Upper lobe of left lung (tissue), 6 donors: ENCODE results near the gene EEF1E1. TPM values are rescaled to one million over a fixed set of nuclear protein-coding genes. Genes with fewer than 3 reads are reported as not detected.

Source experiments
- ATAC-seq, 2 donors: fragments of 200-7000 bp; cut with Tn5 transposase; one replicate each; pipeline ENCODE4 v1.9.1; 2022; ENCODE audit warnings: mild to moderate bottlenecking in 2 of 2, moderate library complexity in 2 of 2; ENCODE audit not compliant: low FRiP score in 2 of 2
- DNase-seq, 2 donors: peaks; one replicate each; pipeline ENCODE4 v3.0.0-alpha.2; 2019 to 2020
- H3K27ac ChIP-seq, 4 donors: fragments of 200-600 bp; sonication (generic); one replicate each; pipeline ENCODE4 v1.5.1; 2016 to 2019
- H3K27me3 ChIP-seq, 4 donors: fragments of 200-600 bp; sonication (generic); one replicate each; pipeline ENCODE4 v1.5.1; 2017 to 2019
- H3K36me3 ChIP-seq, 4 donors: fragments of 200-600 bp; sonication (generic); one replicate each; pipeline ENCODE4 v1.5.1; 2016 to 2019
- H3K4me1 ChIP-seq, 4 donors: fragments of 200-600 bp; sonication (generic); one replicate each; pipeline ENCODE4 v1.5.1; 2018 to 2019
- H3K4me3 ChIP-seq, 4 donors: fragments of 200-600 bp; sonication (generic); one replicate each; pipeline ENCODE4 v1.5.1; 2017 to 2019; ENCODE audit warnings: mild to moderate bottlenecking in 2 of 4, moderate library complexity in 1 of 4
- H3K9me3 ChIP-seq, 4 donors: fragments of 200-600 bp; sonication (generic); one replicate each; pipeline ENCODE4 v1.5.1; 2018 to 2019
- EP300 ChIP-seq, 4 donors: sonication (generic); formaldehyde crosslinking; IDR thresholded peaks; one replicate each; pipeline ENCODE4 v1.5.1; 2017; ENCODE audit warnings: antibody characterized with exemption in 4 of 4, control low read depth in 2 of 4
- POLR2A ChIP-seq, 4 donors: fragments of 450-650 bp; IDR thresholded peaks; one replicate each; pipeline ENCODE4 v1.5.1; 2016 to 2017; ENCODE audit warnings: antibody characterized with exemption in 4 of 4, mild to moderate bottlenecking in 2 of 4
- POLR2AphosphoS5 ChIP-seq, 2 donors: sonication (generic); formaldehyde crosslinking; IDR thresholded peaks; one replicate each; pipeline ENCODE4 v1.5.1; 2017; ENCODE audit warnings: antibody characterized with exemption in 2 of 2
- WGBS, 2 donors: methylation state at CpG; one replicate each; pipeline ENCODE4 v1.1.5; 2017 to 2018; 5-methylcytosine and 5-hydroxymethylcytosine counted together
- total RNA-seq, 6 donors: library from RNA; depleted of rRNA in 4 of 6; stranded (reverse); fragments of >200 nt in 4 of 6; gene quantifications; one replicate each; pipeline versions ENCODE4 v1.1.0 to v1.2.1, GENCODE V29; 2016 to 2021
- TF ChIP-seq, protein P1 (sequence below), 6 experiments: fragments of 450-650 bp in 4 of 6; fragments of 200-600 bp in 2 of 6; sonication (generic) in 2 of 6; IDR thresholded peaks; one replicate each; pipeline ENCODE4 v1.5.1; 2016 to 2019; ENCODE audit warnings: antibody characterized with exemption in 6 of 6
- donor health status: DM: no; HTN: no; CAD: no; lungs with moderate emphysema.
- donor health status: DM: no; HTN: yes; CAD: no; lungs with severe emphysema.

The EEF1E1 gene
- total RNA-seq, 6 donors from 2014 or later = 7.7 to 59.9 (median 15.3) TPM

- 81 to 82% methylated on average over 7 of the region's 7 CpGs for WGBS, 2 donors
- ATAC-seq (no peak), DNase-seq (no peak)
- TF ChIP-seq POLR2A (IDR thresholded peaks at IDR 0.05) = no peak
- TF ChIP-seq POLR2AphosphoS5 (IDR thresholded peaks at IDR 0.05) = no peak
- TF ChIP-seq, protein P1, sequence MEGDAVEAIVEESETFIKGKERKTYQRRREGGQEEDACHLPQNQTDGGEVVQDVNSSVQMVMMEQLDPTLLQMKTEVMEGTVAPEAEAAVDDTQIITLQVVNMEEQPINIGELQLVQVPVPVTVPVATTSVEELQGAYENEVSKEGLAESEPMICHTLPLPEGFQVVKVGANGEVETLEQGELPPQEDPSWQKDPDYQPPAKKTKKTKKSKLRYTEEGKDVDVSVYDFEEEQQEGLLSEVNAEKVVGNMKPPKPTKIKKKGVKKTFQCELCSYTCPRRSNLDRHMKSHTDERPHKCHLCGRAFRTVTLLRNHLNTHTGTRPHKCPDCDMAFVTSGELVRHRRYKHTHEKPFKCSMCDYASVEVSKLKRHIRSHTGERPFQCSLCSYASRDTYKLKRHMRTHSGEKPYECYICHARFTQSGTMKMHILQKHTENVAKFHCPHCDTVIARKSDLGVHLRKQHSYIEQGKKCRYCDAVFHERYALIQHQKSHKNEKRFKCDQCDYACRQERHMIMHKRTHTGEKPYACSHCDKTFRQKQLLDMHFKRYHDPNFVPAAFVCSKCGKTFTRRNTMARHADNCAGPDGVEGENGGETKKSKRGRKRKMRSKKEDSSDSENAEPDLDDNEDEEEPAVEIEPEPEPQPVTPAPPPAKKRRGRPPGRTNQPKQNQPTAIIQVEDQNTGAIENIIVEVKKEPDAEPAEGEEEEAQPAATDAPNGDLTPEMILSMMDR (IDR thresholded peaks at IDR 0.05) = no peak
- Histone ChIP-seq H3K4me3 (peak overlapping the region in 3 of 4 donors; percentile 80 to 97 (median 83)), H3K36me3 (peaks cover 0 to 11% (median 0%) of the 10 kb centered on the region in 4 donors), H3K27ac (peak overlapping the region; percentile 87 to 88 (median 87)), H3K4me1 (peaks cover 4 to 12% (median 8%) of the 10 kb centered on the region in 4 donors), H3K27me3 (peaks cover 0 to 4% (median 0%) of the 10 kb centered on the region in 4 donors), H3K9me3 (no peaks in the 10 kb centered on the region)
Measured at GRCh38 chr6:8064638-8065518, 37.5 kb downstream of the EEF1E1 start.

- H3K9me3 ChIP-seq = no peaks in the 10 kb centered on the region
- peak in 3 of 4 donors; percentile 52 to 77 (median 70) for TF ChIP-seq POLR2A (IDR thresholded peaks at IDR 0.05)
- peak in 1 of 2 donors; percentile 82 for TF ChIP-seq POLR2AphosphoS5 (IDR thresholded peaks at IDR 0.05)
- TF ChIP-seq, protein P1 (IDR thresholded peaks at IDR 0.05) = peak in 5 of 6 experiments; percentile 13 to 44 (median 38)
- TF ChIP-seq EP300 (IDR thresholded peaks at IDR 0.05) = peak in 1 of 4 donors; percentile 12
- peaks cover 0 to 4% (median 0%) of the 10 kb centered on the region in 4 donors for H3K27me3 ChIP-seq
- H3K36me3 ChIP-seq = peaks cover 0 to 12% (median 0%) of the 10 kb centered on the region in 4 donors
- WGBS, 2 donors = 0% methylated on average over 3 to 52 of the region's 64 CpGs
- ATAC-seq = peak; percentile 99
- H3K27ac ChIP-seq = peak within 1 kb of the TSS; percentile 87 to 88 (median 87)
- H3K4me3 ChIP-seq = peak within 1 kb of the TSS; percentile 80 to 97 (median 84)
- peak; percentile 98 to 99 for DNase-seq
- H3K4me1 ChIP-seq = peaks cover 4 to 12% (median 9%) of the 10 kb centered on the region in 4 donors
Measured at GRCh38 chr6:8063761-8064637, 38.3 kb downstream of the EEF1E1 start, which contains the start of gene BLOC1S5. BLOC1S5 (minus strand) TSS chr6:8064389; CDS start chr6:8064376, 13 bp downstream.

DNA sequence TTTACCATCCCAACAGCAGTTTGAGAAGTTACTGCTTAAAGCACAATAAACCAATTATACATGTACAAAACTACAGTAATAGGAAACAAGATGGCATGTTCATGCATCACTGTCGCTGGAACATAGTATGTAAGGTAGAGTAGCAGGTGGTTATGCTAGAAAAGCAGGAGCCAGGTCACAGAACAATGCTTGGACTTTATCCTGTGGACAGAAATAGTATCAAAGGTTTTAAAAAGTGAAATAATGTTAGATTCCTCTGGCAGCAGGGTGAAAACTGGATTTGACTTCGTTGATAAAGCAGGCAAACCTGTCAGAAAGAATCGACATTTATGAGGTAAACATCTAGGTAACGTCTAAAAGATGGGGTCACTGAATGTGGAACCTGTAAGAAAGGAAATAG lies 40.6 kb downstream of the EEF1E1 start:
- peaks cover 0 to 17% (median 0%) of the 10 kb centered on the region in 4 donors for H3K36me3 ChIP-seq
- H3K9me3 ChIP-seq = no peaks in the 10 kb centered on the region
- 84 to 95% methylated on average over 4 of the region's 4 CpGs for WGBS, 2 donors
- H3K4me3 ChIP-seq = no peak overlapping the region
- no peak for DNase-seq
- ATAC-seq = no peak
- H3K27ac ChIP-seq = no peak overlapping the region
- TF ChIP-seq, protein P1 (IDR thresholded peaks at IDR 0.05) = no peak
- TF ChIP-seq EP300 (IDR thresholded peaks at IDR 0.05) (no peak), POLR2A (IDR thresholded peaks at IDR 0.05) (no peak), POLR2AphosphoS5 (IDR thresholded peaks at IDR 0.05) (no peak)
- H3K27me3 ChIP-seq = peaks cover 0 to 4% (median 0%) of the 10 kb centered on the region in 4 donors
- peaks cover 4 to 12% (median 10%) of the 10 kb centered on the region in 4 donors for H3K4me1 ChIP-seq

DNA sequence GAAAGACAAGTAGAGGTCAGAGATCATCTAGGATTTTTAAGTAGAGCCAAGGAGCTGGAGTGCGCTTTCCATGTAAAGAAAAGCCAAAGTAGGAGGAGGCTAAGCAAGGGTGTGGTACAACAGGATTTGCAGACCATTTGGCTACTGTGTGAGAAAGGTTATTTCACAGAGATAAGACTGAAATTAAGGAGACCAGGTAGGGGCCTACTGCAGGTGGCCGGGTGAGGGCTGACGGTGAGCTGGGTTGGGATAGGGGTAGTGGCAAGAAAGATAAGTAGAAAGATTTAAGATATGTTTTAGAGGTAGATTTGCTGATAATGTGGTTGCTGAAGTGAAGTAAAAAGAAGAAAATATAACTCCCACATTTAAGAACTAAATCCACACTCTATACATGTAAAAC lies 42.0 kb downstream of the EEF1E1 start:
- no peak for DNase-seq
- H3K9me3 ChIP-seq = no peaks in the 10 kb centered on the region
- no peak overlapping the region for H3K27ac ChIP-seq
- WGBS, 2 donors = 91 to 95% methylated on average over 3 of the region's 3 CpGs
- H3K4me3 ChIP-seq = no peak overlapping the region
- H3K36me3 ChIP-seq = peaks cover 0 to 17% (median 0%) of the 10 kb centered on the region in 4 donors
- TF ChIP-seq POLR2AphosphoS5 (IDR thresholded peaks at IDR 0.05) = no peak
- TF ChIP-seq POLR2A (IDR thresholded peaks at IDR 0.05) = no peak
- TF ChIP-seq, protein P1 (IDR thresholded peaks at IDR 0.05) = no peak
- no peak for TF ChIP-seq EP300 (IDR thresholded peaks at IDR 0.05)
- ATAC-seq = no peak
- peaks cover 0 to 4% (median 0%) of the 10 kb centered on the region in 4 donors for H3K27me3 ChIP-seq
- H3K4me1 ChIP-seq = peaks cover 4 to 12% (median 10%) of the 10 kb centered on the region in 4 donors
